Measurements from ENCODE around the gene NABP2.

DNA sequence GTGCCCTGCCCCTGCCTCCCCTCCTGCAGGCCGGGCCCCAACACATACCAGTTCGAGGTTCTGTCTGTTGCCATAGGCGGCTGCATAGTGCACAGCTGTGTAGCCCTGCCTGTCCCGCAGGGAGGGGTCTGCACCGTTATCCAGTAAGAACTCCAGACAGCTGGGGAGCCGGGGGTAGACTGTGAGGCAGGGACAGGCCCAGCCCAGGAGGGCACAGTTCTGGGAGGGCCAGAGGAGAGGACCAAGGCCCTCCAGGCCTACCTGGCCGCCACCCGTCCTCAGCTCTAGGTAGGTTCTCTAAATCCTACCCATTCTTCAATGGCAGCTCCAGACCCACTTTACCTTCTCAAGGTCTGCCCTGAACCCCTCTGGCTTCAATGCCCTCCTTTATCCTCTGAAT is 24.6 kb downstream of the NABP2 start:
- TF ChIP-seq, protein P1, sequence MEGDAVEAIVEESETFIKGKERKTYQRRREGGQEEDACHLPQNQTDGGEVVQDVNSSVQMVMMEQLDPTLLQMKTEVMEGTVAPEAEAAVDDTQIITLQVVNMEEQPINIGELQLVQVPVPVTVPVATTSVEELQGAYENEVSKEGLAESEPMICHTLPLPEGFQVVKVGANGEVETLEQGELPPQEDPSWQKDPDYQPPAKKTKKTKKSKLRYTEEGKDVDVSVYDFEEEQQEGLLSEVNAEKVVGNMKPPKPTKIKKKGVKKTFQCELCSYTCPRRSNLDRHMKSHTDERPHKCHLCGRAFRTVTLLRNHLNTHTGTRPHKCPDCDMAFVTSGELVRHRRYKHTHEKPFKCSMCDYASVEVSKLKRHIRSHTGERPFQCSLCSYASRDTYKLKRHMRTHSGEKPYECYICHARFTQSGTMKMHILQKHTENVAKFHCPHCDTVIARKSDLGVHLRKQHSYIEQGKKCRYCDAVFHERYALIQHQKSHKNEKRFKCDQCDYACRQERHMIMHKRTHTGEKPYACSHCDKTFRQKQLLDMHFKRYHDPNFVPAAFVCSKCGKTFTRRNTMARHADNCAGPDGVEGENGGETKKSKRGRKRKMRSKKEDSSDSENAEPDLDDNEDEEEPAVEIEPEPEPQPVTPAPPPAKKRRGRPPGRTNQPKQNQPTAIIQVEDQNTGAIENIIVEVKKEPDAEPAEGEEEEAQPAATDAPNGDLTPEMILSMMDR (IDR thresholded peaks at IDR 0.05): no peak
- no peak for TF ChIP-seq POLR2A (IDR thresholded peaks at IDR 0.05)
